AG09319 (cell line): ENCODE measurements around the gene ARAF.
A peak's percentile ranks its signal among the peaks of the same experiment; 100 is the strongest.
"Not testable (repeated sequence)": the region's sequence is repeated elsewhere in the genome, so short reads cannot be mapped to it uniquely, and the experiment has no call there.

Experiments
- DNase-seq: peaks from one replicate; pipeline ENCODE4 v3.0.0-alpha.2; 2010; ENCODE audit warnings: low read depth; ENCODE audit errors: extremely low read depth
- CTCF ChIP-seq: IDR thresholded peaks from 2 replicates; pipeline ENCODE4 v1.5.1; 2011; ENCODE audit warnings: low read depth, mild to moderate bottlenecking, inconsistent platforms, low read length, moderate library complexity

The ARAF gene

DNA sequence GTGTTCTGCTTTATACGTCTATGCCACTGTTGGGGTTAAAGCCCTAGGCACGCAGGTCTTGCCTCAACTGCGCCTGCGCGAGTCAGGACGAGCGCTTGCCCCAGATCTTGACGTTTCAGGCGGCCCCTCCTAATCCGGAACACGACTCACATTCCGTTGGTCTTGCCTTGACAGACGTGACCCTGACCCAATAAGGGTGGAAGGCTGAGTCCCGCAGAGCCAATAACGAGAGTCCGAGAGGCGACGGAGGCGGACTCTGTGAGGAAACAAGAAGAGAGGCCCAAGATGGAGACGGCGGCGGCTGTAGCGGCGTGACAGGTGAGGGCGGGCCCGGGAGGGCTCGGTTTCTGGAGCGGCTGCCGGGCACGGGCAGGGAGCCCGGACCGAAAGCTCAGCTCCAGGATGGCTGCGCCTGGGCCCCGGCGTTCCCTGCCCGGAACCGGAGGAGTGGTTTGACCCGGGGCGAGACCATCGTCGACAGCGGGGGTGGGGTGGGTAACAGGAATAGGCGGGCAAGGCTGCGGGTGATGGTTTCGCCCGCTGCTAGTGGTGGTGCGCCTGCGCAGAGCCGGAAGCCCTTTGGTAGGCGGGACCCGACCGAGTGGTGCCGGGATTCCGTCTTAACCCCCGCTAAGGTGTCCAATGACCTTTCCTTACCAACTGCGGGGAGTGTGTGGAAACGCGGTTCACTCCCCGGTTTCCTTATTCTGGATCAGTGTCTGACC, at the start of gene ARAF:
TSS of gene ARAF (plus strand) at position 272 of the 725 bp plus-strand sequence. CDS start 1,763 bp downstream, outside the sequence.
- TF ChIP-seq CTCF, result no peak
- peak; percentile 99 for DNase-seq

DNA sequence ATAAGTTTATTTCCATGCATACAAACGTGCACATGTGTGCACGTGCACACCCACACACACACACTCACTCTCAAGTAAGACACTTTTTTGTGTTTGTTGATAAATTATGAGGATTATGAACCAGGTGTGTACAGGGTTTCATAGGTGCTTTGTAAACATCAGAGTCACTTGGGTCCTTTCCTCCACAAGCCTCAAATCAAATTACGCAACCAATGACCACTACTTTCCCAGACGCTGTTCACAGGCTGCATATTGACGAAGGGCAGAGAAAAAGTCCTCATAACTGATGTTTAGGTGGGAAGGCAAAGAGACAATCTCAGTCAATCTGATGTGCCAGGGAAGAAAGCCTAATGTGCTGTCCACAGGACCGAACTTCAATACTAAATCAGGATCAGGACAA, 48.6 kb upstream of the ARAF start:
- not testable (repeated sequence) for DNase-seq

DNA sequence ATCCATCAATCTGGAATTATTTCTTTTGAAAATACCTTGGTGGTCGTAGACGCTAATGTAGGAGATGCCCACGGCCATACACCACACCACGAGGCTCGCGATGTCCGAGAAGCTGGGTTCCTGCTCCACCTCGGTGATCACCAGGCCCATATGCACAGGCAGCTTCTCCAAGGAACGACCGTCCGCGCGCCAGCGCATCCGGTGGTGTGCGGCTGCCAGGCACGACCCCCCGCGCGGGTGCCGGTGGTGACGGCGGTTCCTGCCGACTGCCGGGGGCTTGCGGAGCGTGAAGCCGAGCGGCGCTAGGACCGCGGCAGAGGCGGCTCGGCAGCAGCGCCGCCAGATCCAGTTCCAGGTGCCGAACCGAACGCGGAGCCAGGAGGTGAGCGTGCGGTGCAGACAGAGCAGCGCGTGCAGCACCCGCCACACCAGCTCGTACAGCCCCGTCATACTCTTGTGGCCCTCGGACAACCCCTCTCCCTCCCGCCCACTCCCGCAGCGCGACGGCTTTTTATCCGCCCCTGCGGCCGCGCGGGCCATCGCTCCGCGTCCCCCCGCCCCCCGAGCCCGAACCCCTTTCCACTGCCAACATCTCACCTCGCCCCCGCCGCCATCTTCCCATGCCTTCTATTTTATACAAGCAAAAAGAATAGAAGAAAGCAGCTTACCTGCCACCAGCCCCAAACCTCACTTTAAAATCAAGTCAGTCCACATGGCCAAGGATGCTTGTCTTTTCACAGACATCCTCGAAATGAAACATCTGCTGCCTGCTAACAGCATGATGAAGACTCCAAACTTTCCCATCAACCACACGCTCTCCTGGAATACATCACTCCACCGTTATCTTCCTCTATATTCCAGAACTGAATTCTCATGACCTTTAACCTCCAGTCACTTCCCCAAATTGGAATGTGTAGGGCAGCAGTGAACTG, 47.7 kb upstream of the ARAF start:
- DNase-seq, result not testable (repeated sequence)

GRCh38 chrX:47514533-47515235, 46.3 kb upstream of the ARAF start:
- DNase-seq, result no peak
- TF ChIP-seq CTCF, result no peak

- no peak for TF ChIP-seq CTCF
- DNase-seq, result no peak
Observed at GRCh38 chrX:47515941-47516665, 44.9 kb upstream of the ARAF start.

GRCh38 chrX:47518144-47518543, 42.9 kb upstream of the ARAF start:
- DNase-seq, result no peak
- no peak for TF ChIP-seq CTCF

GRCh38 chrX:47523297-47523696, 37.7 kb upstream of the ARAF start:
- peak; percentile 61 for TF ChIP-seq CTCF
- no peak for DNase-seq
